Measurements from ENCODE around the gene POLRMT. TPM values are rescaled to one million over a fixed set of nuclear protein-coding genes. Genes with fewer than 3 reads are reported as not detected.

Gene POLRMT
- total and polyA plus RNA-seq, 7 donors = 61.7 to 99.8 (median 78.8) TPM

DNA sequence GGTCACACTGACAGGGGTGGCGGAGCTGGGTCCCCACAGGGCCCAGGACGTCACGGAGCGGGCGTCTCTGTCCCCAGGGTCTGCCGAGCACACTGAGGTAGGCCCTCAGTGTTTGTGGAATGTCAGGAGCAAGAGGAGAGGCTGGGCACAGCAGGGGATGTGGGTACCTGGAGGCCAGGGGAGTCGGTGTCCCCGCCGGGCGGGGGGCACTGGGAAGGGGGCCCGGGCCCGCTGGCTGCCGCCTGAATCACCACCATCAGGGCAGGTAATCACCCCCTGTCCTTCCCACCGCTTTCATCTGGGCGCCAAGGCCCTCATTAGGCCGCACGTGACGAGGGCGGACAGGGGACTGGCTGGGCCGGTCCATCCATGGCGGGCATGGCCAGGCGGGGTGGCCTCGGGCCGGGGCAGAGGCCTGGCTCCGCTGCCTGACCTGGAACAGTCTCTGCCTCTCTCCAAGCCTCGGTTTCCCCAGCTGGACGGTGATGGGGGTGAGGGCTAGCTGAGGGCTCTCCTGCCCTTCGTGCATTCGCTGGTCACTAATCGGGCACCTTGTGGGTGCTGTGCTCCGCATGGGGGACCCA lies 7.4 kb upstream of the POLRMT start:
- no peak for DNase-seq
- ATAC-seq = no peak
- intact Hi-C loops (cut with DNase I) = no loop called here

DNA sequence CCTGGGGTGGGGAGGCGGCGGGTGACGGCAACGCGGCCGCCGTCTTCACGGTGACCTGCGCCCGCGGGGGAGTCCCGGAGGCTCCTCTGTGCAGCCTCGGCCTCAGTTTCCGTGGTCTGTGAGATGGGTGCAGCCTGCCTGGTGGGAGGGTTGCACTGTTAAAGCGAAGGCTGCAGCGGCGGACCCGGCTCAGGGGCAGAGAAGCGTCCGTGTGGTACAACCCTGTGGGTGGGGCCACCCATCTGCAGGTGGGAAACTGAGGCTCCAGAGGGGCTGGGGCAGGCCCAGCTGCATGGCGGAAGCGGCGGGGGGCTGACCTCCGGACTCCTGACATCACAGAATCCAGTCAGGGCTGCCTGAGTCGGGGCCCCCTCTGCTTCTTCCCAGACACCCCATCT lies 6.8 kb upstream of the POLRMT start:
- no peaks in the 10 kb centered on the region for H3K9me3 ChIP-seq
- H3K4me3 ChIP-seq = peak overlapping the region; percentile 63
- H3K27ac ChIP-seq = no peak overlapping the region
- H3K4me1 ChIP-seq = peaks cover 9% of the 10 kb centered on the region
- intact Hi-C loops (cut with DNase I) = no loop called here
- ATAC-seq (no peak), DNase-seq (no peak)
- 46 to 47% (median 46%) methylated on average over 25 of the region's 25 CpGs for WGBS, 3 donors
- TF ChIP-seq, protein P1, sequence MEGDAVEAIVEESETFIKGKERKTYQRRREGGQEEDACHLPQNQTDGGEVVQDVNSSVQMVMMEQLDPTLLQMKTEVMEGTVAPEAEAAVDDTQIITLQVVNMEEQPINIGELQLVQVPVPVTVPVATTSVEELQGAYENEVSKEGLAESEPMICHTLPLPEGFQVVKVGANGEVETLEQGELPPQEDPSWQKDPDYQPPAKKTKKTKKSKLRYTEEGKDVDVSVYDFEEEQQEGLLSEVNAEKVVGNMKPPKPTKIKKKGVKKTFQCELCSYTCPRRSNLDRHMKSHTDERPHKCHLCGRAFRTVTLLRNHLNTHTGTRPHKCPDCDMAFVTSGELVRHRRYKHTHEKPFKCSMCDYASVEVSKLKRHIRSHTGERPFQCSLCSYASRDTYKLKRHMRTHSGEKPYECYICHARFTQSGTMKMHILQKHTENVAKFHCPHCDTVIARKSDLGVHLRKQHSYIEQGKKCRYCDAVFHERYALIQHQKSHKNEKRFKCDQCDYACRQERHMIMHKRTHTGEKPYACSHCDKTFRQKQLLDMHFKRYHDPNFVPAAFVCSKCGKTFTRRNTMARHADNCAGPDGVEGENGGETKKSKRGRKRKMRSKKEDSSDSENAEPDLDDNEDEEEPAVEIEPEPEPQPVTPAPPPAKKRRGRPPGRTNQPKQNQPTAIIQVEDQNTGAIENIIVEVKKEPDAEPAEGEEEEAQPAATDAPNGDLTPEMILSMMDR (IDR thresholded peaks at IDR 0.05) = no peak
- H3K36me3 ChIP-seq (ENCODE audit: insufficient read depth in 1 of 2, low read depth in 1 of 2) = peaks cover 2 to 3% of the 10 kb centered on the region in 2 donors
- H3K27me3 ChIP-seq (ENCODE audit: insufficient read depth in 3 of 3, low read length in 2 of 3) = no peaks in the 10 kb centered on the region

More for the DNA sequence above, 7.4 kb upstream of the POLRMT start:
- Histone ChIP-seq H3K36me3 (ENCODE audit: insufficient read depth in 1 of 2, low read depth in 1 of 2) (peaks cover 2 to 3% of the 10 kb centered on the region in 2 donors), H3K4me3 (no peak overlapping the region), H3K4me1 (peaks cover 9% of the 10 kb centered on the region), H3K27me3 (ENCODE audit: insufficient read depth in 3 of 3, low read length in 2 of 3) (no peaks in the 10 kb centered on the region), H3K27ac (no peak overlapping the region), H3K9me3 (no peaks in the 10 kb centered on the region)
- 76 to 92% (median 87%) methylated on average over 21 to 31 of the region's 31 CpGs for WGBS, 3 donors
- TF ChIP-seq, protein P1 (IDR thresholded peaks at IDR 0.05) = no peak

DNA sequence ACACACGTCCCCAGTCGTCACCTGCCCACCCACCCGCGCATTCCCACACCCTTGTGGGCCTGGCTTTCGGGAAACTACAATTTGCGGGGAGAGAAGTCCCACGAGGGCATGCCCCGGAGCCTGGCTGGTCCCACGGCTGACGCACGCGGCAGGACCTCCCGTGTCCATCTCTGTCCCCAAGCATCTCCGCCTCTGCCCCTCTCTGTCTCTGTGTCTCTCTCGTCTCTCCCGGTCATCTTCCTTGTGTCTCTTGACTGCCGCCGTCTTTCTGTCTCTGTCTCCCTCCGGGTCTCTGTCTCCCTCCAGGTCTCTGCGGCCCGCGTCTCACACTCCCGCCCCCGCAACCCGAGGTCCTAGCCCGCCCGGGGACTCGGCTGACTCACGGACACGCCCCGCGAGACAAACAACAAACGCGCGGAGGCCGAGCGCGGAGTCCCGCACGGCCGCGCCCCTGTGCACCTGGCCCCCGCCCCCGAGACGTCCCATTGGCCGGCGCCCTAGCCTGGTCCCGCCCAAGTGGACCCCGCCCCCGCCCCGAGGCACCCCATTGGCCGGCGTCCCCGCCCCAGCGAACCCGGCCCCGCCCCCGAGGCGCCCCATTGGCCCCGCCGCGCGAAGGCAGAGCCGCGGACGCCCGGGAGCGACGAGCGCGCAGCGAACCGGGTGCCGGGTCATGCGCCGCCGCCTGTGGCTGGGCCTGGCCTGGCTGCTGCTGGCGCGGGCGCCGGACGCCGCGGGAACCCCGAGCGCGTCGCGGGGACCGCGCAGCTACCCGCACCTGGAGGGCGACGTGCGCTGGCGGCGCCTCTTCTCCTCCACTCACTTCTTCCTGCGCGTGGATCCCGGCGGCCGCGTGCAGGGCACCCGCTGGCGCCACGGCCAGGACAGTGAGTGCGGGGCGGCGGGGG lies 6.2 kb upstream of the POLRMT start, which contains the start of gene FGF22:
Gene FGF22 (plus strand): TSS at position 627 of the 908 bp plus-strand sequence. CDS start 47 bp downstream, at position 674.
- 4 to 5% (median 4%) methylated on average over 68 to 109 of the region's 109 CpGs for WGBS, 3 donors
- H3K4me1 ChIP-seq = peaks cover 9% of the 10 kb centered on the region
- peak within 1 kb of the TSS; percentile 63 for H3K4me3 ChIP-seq
- DNase-seq = peak; percentile 95 to 96
- H3K36me3 ChIP-seq (ENCODE audit: insufficient read depth in 1 of 2, low read depth in 1 of 2) = peaks cover 0 to under 1% of the 10 kb centered on the region in 2 donors
- no peak within 1 kb of the TSS for H3K27ac ChIP-seq
- peak; percentile 93 to 96 (median 96) for ATAC-seq
- no peaks in the 10 kb centered on the region for H3K9me3 ChIP-seq
- intact Hi-C loops (cut with DNase I) = no loop called here
- no peaks in the 10 kb centered on the region for H3K27me3 ChIP-seq (ENCODE audit: insufficient read depth in 3 of 3, low read length in 2 of 3)
- TF ChIP-seq, protein P1 (IDR thresholded peaks at IDR 0.05) = no peak

DNA sequence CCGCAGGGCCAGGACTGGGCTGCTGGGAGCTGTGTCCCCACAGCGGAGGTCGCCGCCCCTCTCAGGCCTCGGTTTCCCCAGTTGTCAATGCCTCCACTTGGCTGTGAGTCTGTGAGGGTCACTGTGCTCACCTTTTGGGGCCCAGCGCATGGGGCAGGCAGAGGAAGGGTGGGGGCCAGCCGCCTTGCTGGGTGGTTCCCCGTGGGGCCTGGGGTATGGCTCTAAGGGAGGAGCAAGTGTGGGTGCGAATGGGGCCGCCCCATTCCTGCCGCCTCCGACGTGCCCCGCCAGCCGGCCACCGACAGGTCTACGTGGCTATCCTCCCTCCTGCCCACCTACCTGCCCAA lies 5.5 kb upstream of the POLRMT start:
- Histone ChIP-seq H3K36me3 (ENCODE audit: insufficient read depth in 1 of 2, low read depth in 1 of 2) (no peaks in the 10 kb centered on the region), H3K27ac (no peak overlapping the region), H3K4me3 (peak overlapping the region; percentile 63), H3K27me3 (ENCODE audit: insufficient read depth in 3 of 3, low read length in 2 of 3) (no peaks in the 10 kb centered on the region), H3K9me3 (no peaks in the 10 kb centered on the region), H3K4me1 (peaks cover 15% of the 10 kb centered on the region)
- no peak for DNase-seq
- intact Hi-C loops (cut with DNase I) = no loop called here
- no peak for ATAC-seq
- 50 to 60% (median 58%) methylated on average over 10 to 17 of the region's 17 CpGs for WGBS, 3 donors
- TF ChIP-seq, protein P1 (IDR thresholded peaks at IDR 0.05) = no peak

Measured in psoas muscle (tissue), 8 donors.